Right lobe of liver (tissue), 6 donors: Measurements from ENCODE around the gene GATB. TPM values are rescaled to one million over a fixed set of nuclear protein-coding genes. Genes with fewer than 3 reads are reported as not detected.

Experiments used
- ATAC-seq, 4 donors: fragments of 200-7000 bp; cut with Tn5 transposase; one replicate each; pipeline ENCODE4 v1.9.1; 2020; ENCODE audit warnings: mild to moderate bottlenecking in 4 of 4, moderate library complexity in 4 of 4
- DNase-seq, 3 donors: peaks; one replicate each; pipeline ENCODE4 v3.0.0-alpha.2; 2020
- H3K27ac ChIP-seq, 3 donors: fragments of 200-600 bp; one replicate each; pipeline ENCODE4 v1.8.0; 2022
- H3K27me3 ChIP-seq, 2 donors: fragments of 200-600 bp; one replicate each; pipeline ENCODE4 v1.8.0; 2022
- H3K36me3 ChIP-seq, 4 donors: fragments of 200-600 bp; sonication (generic) in 1 of 4; one replicate each; pipeline versions ENCODE4 v1.5.1 to v1.8.0; 2017 to 2022; ENCODE audit warnings: control low read depth in 1 of 4
- H3K4me1 ChIP-seq, 4 donors: fragments of 200-600 bp; sonication (generic) in 1 of 4; one replicate each; pipeline versions ENCODE4 v1.5.1 to v1.8.0; 2017 to 2022; ENCODE audit warnings: control low read depth in 1 of 4
- H3K4me3 ChIP-seq, 3 donors: fragments of 200-600 bp; one replicate each; pipeline ENCODE4 v1.8.0; 2022
- H3K9me3 ChIP-seq, 4 donors: fragments of 200-600 bp; sonication (generic) in 1 of 4; one replicate each; pipeline versions ENCODE4 v1.5.1 to v1.8.0; 2017 to 2022; ENCODE audit warnings: control low read depth in 1 of 4
- CTCF ChIP-seq, 4 donors: fragments of 200-600 bp in 3 of 4; fragments of 450-650 bp in 1 of 4; IDR thresholded peaks; one replicate each; pipeline versions ENCODE4 v1.5.1 to v1.8.0; 2016 to 2022; ENCODE audit warnings: antibody characterized with exemption in 4 of 4, mild to moderate bottlenecking in 2 of 4
- POLR2A ChIP-seq: fragments of 450-650 bp; IDR thresholded peaks from one replicate; pipeline ENCODE4 v1.6.1; 2017; ENCODE audit warnings: antibody characterized with exemption, mild to moderate bottlenecking
- WGBS: methylation state at CpG from one replicate; pipeline ENCODE4 v1.1.6; 2018; ENCODE audit warnings: low coverage, low lambda C conversion rate; ENCODE audit not compliant: insufficient coverage; ENCODE audit errors: missing lambda C conversion rate; 5-methylcytosine and 5-hydroxymethylcytosine counted together
- intact Hi-C, 2 donors: fragments of 100-400 bp; cut with DNase I; formaldehyde crosslinking; loops; one replicate each; pipeline versions ENCODE4 v1.11.2 to v1.14.1; 2022
- total RNA-seq, 6 experiments: library from RNA; depleted of rRNA in 2 of 6; stranded (reverse); fragments of >200 nt in 2 of 6; fragmentation: NEBNext Ultra II Directional in 3 of 6; extraction: Animal tissue kit (Norgen Biotek cat#: 25700) in 3 of 6; gene quantifications; one replicate each; pipeline versions ENCODE4 v1.1.0 to v1.2.4, GENCODE V29; 2016 to 2023
- donor health status: DM: no; HTN: yes; CAD: no.
- donor health status: DM: no; HTN: no; CAD: no.
- donor health status: DM: no; HTN: no; CAD: no.
- donor health status: DM: no; HTN: yes; CAD: no.
- donor health status: DM: no; HTN: yes; CAD: no.

GATB gene
- total RNA-seq, 6 experiments from 2014 or later, result 16.5 to 38.7 (median 17.5) TPM

DNA sequence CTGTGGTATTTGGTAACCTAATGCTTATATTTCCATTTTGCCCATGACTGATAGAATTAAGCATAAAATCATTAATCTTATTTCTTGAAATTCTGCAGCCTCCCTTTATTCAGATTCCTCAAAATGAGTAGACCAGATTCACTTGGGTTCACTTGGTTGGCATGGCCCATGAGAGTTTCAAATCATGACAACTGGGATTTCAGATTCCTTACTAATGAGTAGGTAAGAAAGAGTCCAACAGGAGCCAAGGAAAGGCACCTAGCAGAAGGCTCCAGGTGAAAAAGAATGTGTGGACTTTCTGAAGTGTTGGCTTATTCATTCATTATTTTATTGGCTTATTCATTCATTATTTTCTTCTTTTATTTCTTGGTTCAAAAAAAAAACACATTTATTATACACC lies 27.2 kb upstream of the GATB start:
- Histone ChIP-seq H3K4me3 (no peak overlapping the region), H3K36me3 (no peaks in the 10 kb centered on the region), H3K9me3 (no peaks in the 10 kb centered on the region), H3K4me1 (no peaks in the 10 kb centered on the region), H3K27me3 (no peaks in the 10 kb centered on the region), H3K27ac (no peak overlapping the region)
- DNase-seq, result no peak
- intact Hi-C loops, result no loop called here
- TF ChIP-seq CTCF (IDR thresholded peaks at IDR 0.05), result no peak
- no peak for TF ChIP-seq POLR2A
- no peak for ATAC-seq

- TF ChIP-seq POLR2A, result no peak
- TF ChIP-seq CTCF (IDR thresholded peaks at IDR 0.05), result no peak
- Histone ChIP-seq H3K27me3 (no peaks in the 10 kb centered on the region), H3K9me3 (no peaks in the 10 kb centered on the region), H3K4me1 (no peaks in the 10 kb centered on the region), H3K27ac (no peak overlapping the region), H3K4me3 (no peak overlapping the region), H3K36me3 (no peaks in the 10 kb centered on the region)
- ATAC-seq (no peak), DNase-seq (no peak)
- 81% methylated on average over 2 of the region's 2 CpGs for WGBS
- intact Hi-C loops, result no loop called here
Observed at GRCh38 chr4:151786158-151786495, 25.3 kb upstream of the GATB start.

DNA sequence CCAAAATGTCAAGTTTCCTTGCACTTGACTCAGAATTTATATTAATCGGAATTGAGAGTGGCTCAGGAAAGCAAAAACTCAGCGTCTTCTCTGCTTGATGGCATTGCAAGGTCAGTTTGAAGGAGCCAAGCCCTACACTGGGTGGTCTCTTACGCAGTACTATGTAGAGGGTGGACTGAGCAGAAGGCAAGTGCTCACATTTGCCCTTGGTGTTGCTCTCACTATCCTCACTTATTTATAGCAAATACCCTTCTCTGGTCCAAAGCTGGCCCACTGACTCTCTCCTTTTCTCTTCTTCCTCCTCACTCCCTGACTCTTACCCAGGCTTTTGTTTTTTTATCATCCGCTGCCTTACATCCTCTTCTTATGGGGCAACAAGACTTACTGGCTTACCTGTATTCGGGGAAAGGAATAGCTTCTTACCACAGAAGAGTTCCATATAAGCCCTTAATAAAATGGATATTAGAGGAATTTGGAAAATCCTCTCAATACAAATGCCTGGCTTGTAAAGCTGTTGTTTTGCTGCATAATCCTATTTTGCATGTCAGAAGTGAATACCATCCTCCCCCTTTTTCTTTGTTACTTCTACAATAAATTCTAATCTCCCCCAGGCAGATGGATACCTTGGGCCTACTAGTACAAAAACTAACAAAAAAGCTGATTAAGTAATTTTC lies 24.8 kb upstream of the GATB start:
- Histone ChIP-seq H3K27me3 (no peaks in the 10 kb centered on the region), H3K4me3 (no peak overlapping the region), H3K27ac (no peak overlapping the region), H3K4me1 (no peaks in the 10 kb centered on the region), H3K36me3 (no peaks in the 10 kb centered on the region), H3K9me3 (no peaks in the 10 kb centered on the region)
- DNase-seq (no peak), ATAC-seq (no peak)
- WGBS, result 62% methylated on average over 5 of the region's 5 CpGs
- TF ChIP-seq CTCF (IDR thresholded peaks at IDR 0.05), result no peak
- no peak for TF ChIP-seq POLR2A
- intact Hi-C loops, result no loop called here

DNA sequence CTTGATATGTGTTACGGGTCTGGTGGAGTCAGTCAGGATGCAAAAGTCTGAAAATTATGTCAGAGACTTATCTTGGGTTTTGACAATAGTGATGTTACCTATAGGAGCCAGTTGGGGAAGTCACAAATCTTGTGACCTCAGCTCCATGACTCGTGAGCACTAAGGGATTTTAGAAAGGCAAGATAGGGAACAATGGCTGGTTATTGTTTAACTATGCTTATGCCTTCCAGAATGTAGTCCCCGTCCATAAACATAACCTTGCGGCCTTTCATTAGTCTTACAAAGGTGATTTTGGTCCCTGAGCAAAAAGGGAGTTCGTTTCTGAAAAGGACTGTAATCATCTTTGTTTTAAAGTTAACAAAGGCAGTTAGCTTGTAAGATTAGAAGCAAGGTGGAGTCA lies 23.9 kb upstream of the GATB start:
- Histone ChIP-seq H3K27ac (no peak overlapping the region), H3K36me3 (no peaks in the 10 kb centered on the region), H3K4me3 (no peak overlapping the region), H3K4me1 (no peaks in the 10 kb centered on the region), H3K9me3 (no peaks in the 10 kb centered on the region), H3K27me3 (no peaks in the 10 kb centered on the region)
- ATAC-seq (no peak), DNase-seq (no peak)
- TF ChIP-seq POLR2A (no peak), CTCF (IDR thresholded peaks at IDR 0.05) (no peak)
- intact Hi-C loops, result no loop called here
- WGBS, result 36% methylated on average over 5 of the region's 5 CpGs

DNA sequence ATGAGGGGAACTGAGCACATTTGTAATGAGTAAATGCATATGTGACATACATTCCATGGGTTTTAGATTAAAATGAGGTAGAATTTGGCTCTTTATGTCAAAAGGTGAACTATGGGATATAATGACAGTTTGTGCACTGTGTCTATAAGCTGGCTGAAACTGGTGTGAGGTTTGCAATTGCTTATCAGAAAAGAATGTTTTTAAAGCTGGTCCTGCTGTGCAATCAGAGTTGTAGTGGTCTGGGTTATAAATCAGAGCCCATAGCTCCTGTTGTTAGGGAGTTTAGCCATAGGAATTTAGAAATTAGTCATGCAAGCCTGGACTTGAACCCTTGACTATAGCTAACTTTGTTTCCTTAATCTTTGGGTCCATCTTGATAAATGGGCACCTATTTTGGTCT lies 23.1 kb upstream of the GATB start:
- Histone ChIP-seq H3K9me3 (no peaks in the 10 kb centered on the region), H3K4me3 (no peak overlapping the region), H3K27ac (no peak overlapping the region), H3K4me1 (no peaks in the 10 kb centered on the region), H3K36me3 (no peaks in the 10 kb centered on the region), H3K27me3 (no peaks in the 10 kb centered on the region)
- intact Hi-C loops, result no loop called here
- ATAC-seq, result no peak
- TF ChIP-seq CTCF (IDR thresholded peaks at IDR 0.05) (no peak), POLR2A (no peak)
- DNase-seq, result no peak
